Ovary (tissue), 3 donors: ENCODE measurements around the gene GLB1L2.

Experiments used
- EP300 ChIP-seq: sonication (generic); formaldehyde crosslinking; IDR thresholded peaks from one replicate; pipeline ENCODE4 v1.6.1; 2017; ENCODE audit warnings: antibody characterized with exemption
- POLR2A ChIP-seq: fragments of 450-650 bp; IDR thresholded peaks from one replicate; pipeline ENCODE4 v1.6.1; 2017; ENCODE audit warnings: antibody characterized with exemption, mild to moderate bottlenecking, moderate library complexity
- TF ChIP-seq, protein P1 (sequence below), 3 donors: fragments of 450-650 bp in 2 of 3; fragments of 200-600 bp in 1 of 3; IDR thresholded peaks; one replicate each; pipeline versions ENCODE4 v1.5.1 to v1.8.0; 2016 to 2022; ENCODE audit warnings: antibody characterized with exemption in 3 of 3, mild to moderate bottlenecking in 1 of 3
- donor health status: DM: no; HTN: no; CAD: no.

DNA sequence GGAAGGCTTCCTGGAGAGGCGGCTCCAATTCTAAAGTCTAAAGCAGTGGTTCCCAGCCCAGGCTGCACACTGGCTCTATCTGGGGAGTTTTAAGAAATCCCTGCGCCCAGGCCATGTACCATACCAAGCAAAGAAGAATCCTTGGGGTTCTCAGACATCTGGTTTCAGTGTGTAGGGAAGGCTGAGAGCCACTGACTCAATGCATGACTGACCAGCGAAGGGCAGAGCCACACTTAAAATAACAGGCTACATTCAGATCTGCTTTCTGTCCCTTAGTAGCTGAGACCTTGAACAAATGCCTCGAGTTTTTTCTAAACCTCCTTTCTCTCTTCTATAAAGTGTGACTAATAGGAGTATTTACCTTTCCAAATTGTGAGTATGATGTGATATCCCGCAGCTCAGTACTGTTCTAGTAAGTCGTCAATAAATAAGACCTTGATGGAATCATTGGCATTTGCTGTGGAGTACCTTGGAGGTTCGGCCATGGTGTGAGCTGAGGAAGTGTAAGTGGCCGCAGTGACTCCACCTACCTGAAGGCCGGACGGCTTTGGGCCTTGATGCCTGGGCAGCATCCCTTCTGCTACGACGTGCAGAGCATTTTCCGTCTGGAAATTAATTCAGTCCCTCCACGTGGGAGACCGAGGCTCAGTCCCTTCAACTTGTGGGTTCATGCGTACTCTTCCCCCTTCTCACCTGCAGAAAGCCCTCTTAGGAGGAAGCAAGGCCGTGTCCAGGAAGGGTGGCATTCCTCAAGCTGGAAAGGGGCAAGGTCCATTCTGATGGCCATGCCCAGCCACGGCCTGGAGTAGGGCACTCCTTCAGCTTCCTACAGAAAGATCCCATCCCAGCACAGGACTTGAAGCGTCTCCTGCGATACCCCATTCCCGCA is 25.1 kb downstream of the GLB1L2 start:
- TF ChIP-seq, protein P1, sequence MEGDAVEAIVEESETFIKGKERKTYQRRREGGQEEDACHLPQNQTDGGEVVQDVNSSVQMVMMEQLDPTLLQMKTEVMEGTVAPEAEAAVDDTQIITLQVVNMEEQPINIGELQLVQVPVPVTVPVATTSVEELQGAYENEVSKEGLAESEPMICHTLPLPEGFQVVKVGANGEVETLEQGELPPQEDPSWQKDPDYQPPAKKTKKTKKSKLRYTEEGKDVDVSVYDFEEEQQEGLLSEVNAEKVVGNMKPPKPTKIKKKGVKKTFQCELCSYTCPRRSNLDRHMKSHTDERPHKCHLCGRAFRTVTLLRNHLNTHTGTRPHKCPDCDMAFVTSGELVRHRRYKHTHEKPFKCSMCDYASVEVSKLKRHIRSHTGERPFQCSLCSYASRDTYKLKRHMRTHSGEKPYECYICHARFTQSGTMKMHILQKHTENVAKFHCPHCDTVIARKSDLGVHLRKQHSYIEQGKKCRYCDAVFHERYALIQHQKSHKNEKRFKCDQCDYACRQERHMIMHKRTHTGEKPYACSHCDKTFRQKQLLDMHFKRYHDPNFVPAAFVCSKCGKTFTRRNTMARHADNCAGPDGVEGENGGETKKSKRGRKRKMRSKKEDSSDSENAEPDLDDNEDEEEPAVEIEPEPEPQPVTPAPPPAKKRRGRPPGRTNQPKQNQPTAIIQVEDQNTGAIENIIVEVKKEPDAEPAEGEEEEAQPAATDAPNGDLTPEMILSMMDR (IDR thresholded peaks at IDR 0.05) = no peak
- TF ChIP-seq EP300 = no peak
- no peak for TF ChIP-seq POLR2A
